KMS-11 (cell line): ENCODE data around the gene NFX1.

Experiments used
- H2AFZ ChIP-seq: fragments of 200-600 bp; sonication (generic); 2 replicates; pipeline ENCODE4 v1.6.1; 2016; ENCODE audit warnings: antibody characterized with exemption, mixed run types, low read depth
- H3K27ac ChIP-seq: fragments of 200-600 bp; sonication (generic); 2 replicates; pipeline ENCODE4 v1.6.1; 2016; ENCODE audit warnings: mild to moderate bottlenecking, mixed run types
- H3K27me3 ChIP-seq: fragments of 200-600 bp; sonication (generic); 2 replicates; pipeline ENCODE4 v1.6.1; 2017; ENCODE audit warnings: mild to moderate bottlenecking, low read depth, mixed run types, moderate library complexity; ENCODE audit not compliant: insufficient read depth
- H3K36me3 ChIP-seq: fragments of 200-600 bp; sonication (generic); 2 replicates; pipeline ENCODE4 v1.6.1; 2017; ENCODE audit warnings: mild to moderate bottlenecking, mixed run types; ENCODE audit not compliant: insufficient read depth
- H3K4me1 ChIP-seq: fragments of 200-600 bp; sonication (generic); 2 replicates; pipeline ENCODE4 v1.6.1; 2016; ENCODE audit warnings: mild to moderate bottlenecking, low read depth, mixed run types; ENCODE audit not compliant: poor library complexity, severe bottlenecking
- H3K4me2 ChIP-seq: fragments of 200-600 bp; sonication (generic); 2 replicates; pipeline ENCODE4 v1.7.0; 2016; ENCODE audit warnings: mild to moderate bottlenecking, mixed run types
- H3K4me3 ChIP-seq: fragments of 200-600 bp; sonication (generic); IDR thresholded peaks from 2 replicates; pipeline ENCODE4 v1.6.1; 2017; ENCODE audit warnings: low read depth, low read length, mixed read lengths; ENCODE audit not compliant: insufficient read depth
- H3K79me2 ChIP-seq: fragments of 200-600 bp; sonication (generic); 2 replicates; pipeline ENCODE4 v1.6.1; 2016; ENCODE audit warnings: low read depth, mixed run types; ENCODE audit not compliant: insufficient read depth
- H3K9ac ChIP-seq: fragments of 200-600 bp; sonication (generic); 2 replicates; pipeline ENCODE4 v1.6.1; 2016; ENCODE audit warnings: mild to moderate bottlenecking, mixed run types
- H4K20me1 ChIP-seq: fragments of 200-600 bp; sonication (generic); 2 replicates; pipeline ENCODE4 v1.6.1; 2016; ENCODE audit warnings: mild to moderate bottlenecking, mixed run types; ENCODE audit not compliant: insufficient read depth
- TF ChIP-seq, protein P1 (sequence below): fragments of 200-600 bp; sonication (generic); conservative IDR thresholded peaks from 2 replicates; pipeline ENCODE4 v1.6.1; 2017; ENCODE audit warnings: low read depth, mild to moderate bottlenecking, antibody characterized with exemption, low read length, moderate library complexity, mixed read lengths

NFX1 gene

GRCh38 chr9:33295571-33295970 is 5.3 kb downstream of the NFX1 start:
- Histone ChIP-seq H3K79me2 (peaks cover 91% of the 10 kb centered on the region), H3K4me3 (no peak overlapping the region), H4K20me1 (no peaks in the 10 kb centered on the region), H3K4me1 (peaks cover 86% of the 10 kb centered on the region), H2AFZ (no peak overlapping the region), H3K4me2 (peak overlapping the region; percentile 67), H3K27ac (peak overlapping the region; percentile 57; the same call in 1 of the 2 replicates), H3K36me3 (peaks cover 11% of the 10 kb centered on the region), H3K27me3 (no peaks in the 10 kb centered on the region), H3K9ac (no peak overlapping the region)
- TF ChIP-seq, protein P1, sequence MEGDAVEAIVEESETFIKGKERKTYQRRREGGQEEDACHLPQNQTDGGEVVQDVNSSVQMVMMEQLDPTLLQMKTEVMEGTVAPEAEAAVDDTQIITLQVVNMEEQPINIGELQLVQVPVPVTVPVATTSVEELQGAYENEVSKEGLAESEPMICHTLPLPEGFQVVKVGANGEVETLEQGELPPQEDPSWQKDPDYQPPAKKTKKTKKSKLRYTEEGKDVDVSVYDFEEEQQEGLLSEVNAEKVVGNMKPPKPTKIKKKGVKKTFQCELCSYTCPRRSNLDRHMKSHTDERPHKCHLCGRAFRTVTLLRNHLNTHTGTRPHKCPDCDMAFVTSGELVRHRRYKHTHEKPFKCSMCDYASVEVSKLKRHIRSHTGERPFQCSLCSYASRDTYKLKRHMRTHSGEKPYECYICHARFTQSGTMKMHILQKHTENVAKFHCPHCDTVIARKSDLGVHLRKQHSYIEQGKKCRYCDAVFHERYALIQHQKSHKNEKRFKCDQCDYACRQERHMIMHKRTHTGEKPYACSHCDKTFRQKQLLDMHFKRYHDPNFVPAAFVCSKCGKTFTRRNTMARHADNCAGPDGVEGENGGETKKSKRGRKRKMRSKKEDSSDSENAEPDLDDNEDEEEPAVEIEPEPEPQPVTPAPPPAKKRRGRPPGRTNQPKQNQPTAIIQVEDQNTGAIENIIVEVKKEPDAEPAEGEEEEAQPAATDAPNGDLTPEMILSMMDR: no peak

DNA sequence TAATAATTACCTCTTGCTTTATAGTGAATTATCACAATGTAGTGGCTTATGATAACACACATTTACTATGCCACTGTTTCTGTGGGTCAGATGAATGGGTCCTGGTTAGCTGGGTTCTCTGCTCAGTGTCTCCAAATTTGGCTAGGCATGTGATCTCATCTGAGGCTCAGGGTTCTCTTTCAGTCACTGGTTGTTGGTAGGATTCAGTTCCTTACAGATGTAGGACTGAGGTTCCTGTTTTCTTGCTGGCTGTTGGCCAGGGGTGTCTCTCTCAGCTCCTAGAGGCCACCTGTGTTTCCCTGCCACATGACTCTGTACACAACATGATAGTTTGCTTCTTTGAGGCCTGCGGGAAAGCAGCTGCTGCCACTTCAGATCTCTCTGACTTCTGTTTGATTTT is 7.1 kb downstream of the NFX1 start:
- no peak overlapping the region for H3K4me3 ChIP-seq
- TF ChIP-seq, protein P1: no peak
- H3K4me1 ChIP-seq: peaks cover 73% of the 10 kb centered on the region
- no peak overlapping the region for H2AFZ ChIP-seq
- peaks cover 79% of the 10 kb centered on the region for H3K79me2 ChIP-seq
- H3K9ac ChIP-seq: no peak overlapping the region; the same call in 1 of the 2 replicates
- H3K27me3 ChIP-seq: no peaks in the 10 kb centered on the region
- peak overlapping the region; percentile 67 for H3K4me2 ChIP-seq
- H3K27ac ChIP-seq: peak overlapping the region; percentile 57
- H3K36me3 ChIP-seq: peaks cover 18% of the 10 kb centered on the region
- no peaks in the 10 kb centered on the region for H4K20me1 ChIP-seq

GRCh38 chr9:33300546-33300945 is 10.2 kb downstream of the NFX1 start:
- no peak overlapping the region for H3K27ac ChIP-seq
- no peaks in the 10 kb centered on the region for H4K20me1 ChIP-seq
- no peaks in the 10 kb centered on the region for H3K27me3 ChIP-seq
- peaks cover 53% of the 10 kb centered on the region for H3K79me2 ChIP-seq
- TF ChIP-seq, protein P1: no peak
- H3K36me3 ChIP-seq: peaks cover 21% of the 10 kb centered on the region
- peaks cover 53% of the 10 kb centered on the region for H3K4me1 ChIP-seq
- no peak overlapping the region for H3K9ac ChIP-seq
- H2AFZ ChIP-seq: no peak overlapping the region
- no peak overlapping the region for H3K4me3 ChIP-seq
- no peak overlapping the region for H3K4me2 ChIP-seq

GRCh38 chr9:33304362-33304761 is 14.0 kb downstream of the NFX1 start:
- Histone ChIP-seq H3K4me2 (no peak overlapping the region), H3K9ac (no peak overlapping the region), H3K79me2 (peaks cover 23% of the 10 kb centered on the region), H3K4me3 (no peak overlapping the region), H3K36me3 (peaks cover 28% of the 10 kb centered on the region; the same call in 1 of the 2 replicates), H3K4me1 (peaks cover 20% of the 10 kb centered on the region), H3K27me3 (no peaks in the 10 kb centered on the region), H2AFZ (no peak overlapping the region), H4K20me1 (no peaks in the 10 kb centered on the region), H3K27ac (no peak overlapping the region)
- TF ChIP-seq, protein P1: no peak
